Measurements from ENCODE around the gene NUDT17. TPM values are rescaled to one million over a fixed set of nuclear protein-coding genes. Genes with fewer than 3 reads are reported as not detected.

The NUDT17 gene
- total and polyA plus RNA-seq, 3 experiments from 2014 or later, result 1.6 to 2.8 (median 2.2) TPM

DNA sequence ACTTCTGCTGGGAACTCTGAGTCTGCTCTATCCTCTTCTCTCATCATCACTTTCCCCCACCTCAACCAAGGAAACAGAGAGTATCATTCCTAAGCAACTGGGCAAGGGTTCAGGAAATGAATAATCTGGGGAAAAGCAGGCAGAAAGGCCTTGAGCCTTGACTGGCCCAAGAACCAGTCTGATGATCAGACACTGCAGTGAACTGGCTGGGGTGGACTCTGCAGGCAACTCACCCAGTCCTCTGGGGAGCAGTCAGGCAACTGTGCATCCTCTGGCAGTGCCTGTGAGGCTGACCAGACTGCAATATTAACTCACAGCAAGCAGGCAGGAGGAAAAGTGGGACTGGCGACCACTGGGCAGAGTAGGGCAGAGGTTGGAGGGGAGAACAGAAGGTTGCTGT lies 39.2 kb downstream of the NUDT17 start:
- peak overlapping the region; percentile 71 to 86 (median 83) for H3K4me3 Mint-ChIP-seq
- H3K4me1 Mint-ChIP-seq, result peaks cover 16 to 20% (median 18%) of the 10 kb centered on the region in 3 donors
- H3K27ac Mint-ChIP-seq, result no peak overlapping the region
- peaks cover 23 to 24% of the 10 kb centered on the region in 2 donors for H3K27me3 Mint-ChIP-seq
- no peaks in the 10 kb centered on the region for H3K36me3 Mint-ChIP-seq
- DNase-seq, result no peak
- H3K4me3 ChIP-seq (ENCODE audit: low read length), result no peak overlapping the region
- CTCF ChIA-PET, result interaction anchor here (1.0 to 2.6 kb wide), 3 partner anchors 25 to 155 kb away, joined by 3 to 11 read pairs (median 4); partner anchors contain the start of genes NUDT17 and PIAS3
- no peaks in the 10 kb centered on the region for H3K36me3 ChIP-seq (ENCODE audit: insufficient read depth, low read length)
- no peak overlapping the region for H3K27ac ChIP-seq (ENCODE audit: low read depth, low read length)
- POLR2A ChIA-PET, result interaction anchor here (0.5 kb wide), 1 partner anchor 153 kb away, joined by 8 read pairs; no protein-coding TSS in a partner anchor
- H3K9me3 ChIP-seq (ENCODE audit: low read length), result no peaks in the 10 kb centered on the region
- H3K4me1 ChIP-seq (ENCODE audit: insufficient read depth, low read length), result peaks cover 13% of the 10 kb centered on the region
- H3K9me3 Mint-ChIP-seq, result no peaks in the 10 kb centered on the region
- peaks cover 18% of the 10 kb centered on the region for H3K27me3 ChIP-seq (ENCODE audit: insufficient read depth, low read length, poor library complexity, severe bottlenecking)

DNA sequence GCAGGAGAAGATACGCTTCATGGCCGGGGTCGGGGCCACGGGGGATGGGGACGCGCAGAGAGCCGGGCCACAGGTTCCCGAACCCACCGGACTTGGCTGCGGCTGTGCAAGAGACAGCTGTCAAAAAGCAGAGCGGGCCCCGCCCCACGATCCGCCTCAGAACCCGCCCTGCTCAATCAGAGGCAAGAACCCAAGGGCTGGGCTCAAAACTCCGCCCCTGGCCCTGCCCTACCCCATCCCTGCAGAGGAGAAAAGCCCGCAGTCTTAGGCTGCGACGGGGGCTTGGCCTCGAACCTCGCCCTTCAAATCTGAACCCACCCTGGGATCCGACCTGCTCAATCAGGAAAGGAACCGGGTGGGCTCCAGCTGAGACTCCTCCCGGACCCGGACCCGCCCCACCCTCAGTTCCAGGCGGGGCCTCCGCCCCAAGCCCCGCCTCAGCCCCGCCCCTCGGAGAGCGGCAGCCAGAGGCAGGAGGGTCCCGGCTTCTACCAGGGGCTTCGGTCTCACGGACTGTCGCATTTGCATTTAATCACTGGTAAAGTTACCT lies 40.4 kb downstream of the NUDT17 start, which contains the start of gene ANKRD35:
TSS of gene ANKRD35 (minus strand) at position 129 of the 550 bp plus-strand sequence. CDS start at position 21, 108 bp downstream.
- peaks cover 13% of the 10 kb centered on the region for H3K4me1 ChIP-seq (ENCODE audit: insufficient read depth, low read length)
- H3K27ac ChIP-seq (ENCODE audit: low read depth, low read length), result no peak within 1 kb of the TSS
- no peaks in the 10 kb centered on the region for H3K9me3 Mint-ChIP-seq
- ChIA-PET CTCF (interaction anchor here (0.9 to 2.6 kb wide), 6 partner anchors 14 to 92 kb away, joined by 3 to 11 read pairs (median 4); partner anchors contain the start of genes LIX1L, NUDT17 and PIAS3), POLR2A (interaction anchor here (0.8 to 1.6 kb wide), 3 partner anchors 27 to 78 kb away, joined by 3 to 11 read pairs (median 4); partner anchors contain the start of genes ANKRD34A, PIAS3, POLR3GL and RBM8A)
- peaks cover 16 to 20% (median 18%) of the 10 kb centered on the region in 3 donors for H3K4me1 Mint-ChIP-seq
- peaks cover 23 to 24% of the 10 kb centered on the region in 2 donors for H3K27me3 Mint-ChIP-seq
- H3K36me3 ChIP-seq (ENCODE audit: insufficient read depth, low read length), result no peaks in the 10 kb centered on the region
- H3K4me3 ChIP-seq (ENCODE audit: low read length), result peak within 1 kb of the TSS; percentile 74
- H3K4me3 Mint-ChIP-seq, result peak within 1 kb of the TSS; percentile 71 to 90 (median 84)
- H3K27me3 ChIP-seq (ENCODE audit: insufficient read depth, low read length, poor library complexity, severe bottlenecking), result peaks cover 18% of the 10 kb centered on the region
- no peaks in the 10 kb centered on the region for H3K36me3 Mint-ChIP-seq
- DNase-seq, result peak; percentile 81 to 89 (median 85)
- H3K9me3 ChIP-seq (ENCODE audit: low read length), result no peaks in the 10 kb centered on the region
- H3K27ac Mint-ChIP-seq, result peak within 1 kb of the TSS in 3 of 8 donors; percentile 1 to 34 (median 17)

DNA sequence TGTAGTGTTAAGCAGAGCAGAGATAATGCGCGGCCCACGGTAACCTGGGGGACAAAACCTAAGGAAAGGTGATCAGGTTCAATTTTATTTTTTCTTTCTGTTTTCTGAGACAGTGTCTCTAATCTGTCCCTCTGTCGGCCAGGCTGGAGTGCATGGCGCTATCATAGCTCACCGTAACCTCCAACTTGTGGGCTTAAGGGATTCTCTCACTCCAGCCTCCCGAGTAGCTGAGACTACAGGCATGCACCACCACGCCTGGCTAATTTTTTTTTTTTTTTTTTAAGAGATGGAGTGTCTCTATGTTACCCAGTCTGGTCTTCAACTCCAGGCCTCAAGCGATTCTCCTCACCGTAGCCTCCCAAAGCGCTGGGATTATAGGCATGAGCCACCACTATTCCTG lies 41.0 kb downstream of the NUDT17 start:
- Mint-ChIP-seq H3K4me1 (peaks cover 16 to 20% (median 18%) of the 10 kb centered on the region in 3 donors), H3K36me3 (no peaks in the 10 kb centered on the region), H3K9me3 (no peaks in the 10 kb centered on the region), H3K4me3 (peak overlapping the region; percentile 71 to 90 (median 84)), H3K27ac (peak overlapping the region in 1 of 8 donors; percentile 34), H3K27me3 (peaks cover 21 to 24% of the 10 kb centered on the region in 2 donors)
- ChIA-PET CTCF (interaction anchor here (1.3 to 2.6 kb wide), 3 partner anchors 15 to 92 kb away, joined by 3 to 11 read pairs (median 4); partner anchors contain the start of gene NUDT17), POLR2A (interaction anchor here (0.7 to 1.6 kb wide), 2 partner anchors 78 to 148 kb away, joined by 4 read pairs; partner anchors contain the start of genes ANKRD34A and POLR3GL)
- Histone ChIP-seq H3K4me3 (ENCODE audit: low read length) (peak overlapping the region; percentile 74), H3K9me3 (ENCODE audit: low read length) (no peaks in the 10 kb centered on the region), H3K4me1 (ENCODE audit: insufficient read depth, low read length) (peaks cover 13% of the 10 kb centered on the region), H3K27ac (ENCODE audit: low read depth, low read length) (no peak overlapping the region), H3K27me3 (ENCODE audit: insufficient read depth, low read length, poor library complexity, severe bottlenecking) (peaks cover 18% of the 10 kb centered on the region), H3K36me3 (ENCODE audit: insufficient read depth, low read length) (no peaks in the 10 kb centered on the region)
- no peak for DNase-seq

DNA sequence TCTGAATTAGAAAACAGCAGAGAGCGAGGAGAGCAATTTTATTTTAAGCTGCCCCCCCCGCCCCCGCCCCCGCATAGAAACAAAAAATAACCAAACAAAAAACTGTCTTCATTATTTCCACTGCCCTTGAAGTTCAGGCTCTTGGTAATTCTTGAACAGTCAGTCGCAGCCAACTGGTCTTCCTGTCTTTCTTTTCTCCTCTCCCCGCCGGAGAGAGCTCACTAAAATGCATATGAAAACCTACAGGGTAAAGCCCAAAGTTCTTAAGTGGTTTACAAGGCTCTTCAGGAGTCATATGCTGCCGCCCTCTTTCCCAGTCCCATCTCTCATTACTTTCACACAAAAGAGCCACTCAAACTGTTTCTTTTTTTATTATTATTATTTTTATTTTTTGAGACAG lies 41.4 kb downstream of the NUDT17 start:
- Mint-ChIP-seq H3K9me3 (no peaks in the 10 kb centered on the region), H3K36me3 (no peaks in the 10 kb centered on the region)
- CTCF ChIA-PET, result interaction anchor here (1.5 to 2.6 kb wide), 3 partner anchors 22 to 91 kb away, joined by 3 to 11 read pairs (median 3); partner anchors contain the start of gene NUDT17

GRCh38 chr1:145887631-145888030 lies 42.2 kb downstream of the NUDT17 start:
- peak overlapping the region in 3 of 7 donors; percentile 37 to 64 (median 62) for H3K4me3 Mint-ChIP-seq
- Histone ChIP-seq H3K27ac (ENCODE audit: low read depth, low read length) (no peak overlapping the region), H3K4me3 (ENCODE audit: low read length) (no peak overlapping the region), H3K27me3 (ENCODE audit: insufficient read depth, low read length, poor library complexity, severe bottlenecking) (peaks cover 18% of the 10 kb centered on the region), H3K9me3 (ENCODE audit: low read length) (no peaks in the 10 kb centered on the region), H3K4me1 (ENCODE audit: insufficient read depth, low read length) (peaks cover 13% of the 10 kb centered on the region), H3K36me3 (ENCODE audit: insufficient read depth, low read length) (no peaks in the 10 kb centered on the region)
- no peak overlapping the region for H3K27ac Mint-ChIP-seq
- peaks cover 16 to 20% (median 18%) of the 10 kb centered on the region in 3 donors for H3K4me1 Mint-ChIP-seq
- H3K9me3 Mint-ChIP-seq, result no peaks in the 10 kb centered on the region
- peaks cover 18 to 22% of the 10 kb centered on the region in 2 donors for H3K27me3 Mint-ChIP-seq
- ChIA-PET CTCF (interaction anchor here (1.7 kb wide), 1 partner anchor 21 kb away, joined by 3 read pairs; no protein-coding TSS in a partner anchor), POLR2A (no interaction called here)
- no peaks in the 10 kb centered on the region for H3K36me3 Mint-ChIP-seq
- DNase-seq, result no peak

More for the DNA sequence above, 41.4 kb downstream of the NUDT17 start:
- H3K9me3 ChIP-seq (ENCODE audit: low read length), result no peaks in the 10 kb centered on the region
- H3K4me1 ChIP-seq (ENCODE audit: insufficient read depth, low read length), result peaks cover 13% of the 10 kb centered on the region
- Mint-ChIP-seq H3K4me3 (peak overlapping the region; percentile 57 to 86 (median 70)), H3K4me1 (peaks cover 16 to 20% (median 18%) of the 10 kb centered on the region in 3 donors), H3K27ac (no peak overlapping the region), H3K27me3 (peaks cover 21 to 24% of the 10 kb centered on the region in 2 donors)
- H3K27me3 ChIP-seq (ENCODE audit: insufficient read depth, low read length, poor library complexity, severe bottlenecking), result peaks cover 18% of the 10 kb centered on the region
- H3K36me3 ChIP-seq (ENCODE audit: insufficient read depth, low read length), result no peaks in the 10 kb centered on the region
- no peak overlapping the region for H3K27ac ChIP-seq (ENCODE audit: low read depth, low read length)
- no peak for DNase-seq
- POLR2A ChIA-PET, result interaction anchor here (0.7 to 1.6 kb wide), 2 partner anchors 77 to 149 kb away, joined by 4 read pairs; partner anchors contain the start of genes ANKRD34A and POLR3GL
- H3K4me3 ChIP-seq (ENCODE audit: low read length), result no peak overlapping the region

GRCh38 chr1:145889722-145890121 lies 44.3 kb downstream of the NUDT17 start:
- peaks cover 6% of the 10 kb centered on the region for H3K27me3 ChIP-seq (ENCODE audit: insufficient read depth, low read length, poor library complexity, severe bottlenecking)
- H3K36me3 ChIP-seq (ENCODE audit: insufficient read depth, low read length), result no peaks in the 10 kb centered on the region
- no peak for DNase-seq
- peaks cover 0 to 2% (median 0%) of the 10 kb centered on the region in 3 donors for H3K36me3 Mint-ChIP-seq
- ChIA-PET POLR2A (no interaction called here), CTCF (interaction anchor here (0.7 to 4.8 kb wide), 2 partner anchors 44 to 55 kb away, joined by 3 to 29 read pairs; partner anchors contain the start of gene NUDT17)
- H3K27ac Mint-ChIP-seq, result no peak overlapping the region
- H3K4me3 Mint-ChIP-seq, result no peak overlapping the region
- H3K27ac ChIP-seq (ENCODE audit: low read depth, low read length), result no peak overlapping the region
- H3K4me1 Mint-ChIP-seq, result peaks cover 15 to 18% (median 16%) of the 10 kb centered on the region in 3 donors
- peaks cover 13% of the 10 kb centered on the region for H3K4me1 ChIP-seq (ENCODE audit: insufficient read depth, low read length)
- H3K9me3 Mint-ChIP-seq, result no peaks in the 10 kb centered on the region
- H3K4me3 ChIP-seq (ENCODE audit: low read length), result no peak overlapping the region
- no peaks in the 10 kb centered on the region for H3K9me3 ChIP-seq (ENCODE audit: low read length)
- H3K27me3 Mint-ChIP-seq, result peaks cover 4 to 7% of the 10 kb centered on the region in 2 donors

- no peak for DNase-seq
- H3K4me3 ChIP-seq (ENCODE audit: low read length), result no peak overlapping the region
- no peaks in the 10 kb centered on the region for H3K27me3 Mint-ChIP-seq
These were observed 45.7 kb downstream of the NUDT17 start for GRCh38 chr1:145891143-145891542.

More at GRCh38 chr1:145891143-145891542, 45.7 kb downstream of the NUDT17 start:
- Mint-ChIP-seq H3K36me3 (peaks cover 0 to 2% (median 0%) of the 10 kb centered on the region in 3 donors), H3K9me3 (no peaks in the 10 kb centered on the region), H3K4me1 (peaks cover 3 to 6% (median 4%) of the 10 kb centered on the region in 3 donors), H3K4me3 (no peak overlapping the region), H3K27ac (no peak overlapping the region)
- Histone ChIP-seq H3K4me1 (ENCODE audit: insufficient read depth, low read length) (peaks cover 4% of the 10 kb centered on the region), H3K9me3 (ENCODE audit: low read length) (no peaks in the 10 kb centered on the region), H3K27ac (ENCODE audit: low read depth, low read length) (no peak overlapping the region), H3K27me3 (ENCODE audit: insufficient read depth, low read length, poor library complexity, severe bottlenecking) (no peaks in the 10 kb centered on the region), H3K36me3 (ENCODE audit: insufficient read depth, low read length) (no peaks in the 10 kb centered on the region)
- ChIA-PET POLR2A (interaction anchor here (0.6 kb wide), 1 partner anchor 141 kb away, joined by 4 read pairs; no protein-coding TSS in a partner anchor), CTCF (interaction anchor here (0.6 to 4.8 kb wide), 19 partner anchors 12 to 147 kb away, joined by 3 to 29 read pairs (median 5); partner anchors contain the start of genes ANKRD34A, HJV, ITGA10 and LIX1L)
